Chondrocyte (in vitro differentiated cells): ENCODE measurements around the gene PUSL1. TPM values are rescaled to one million over a fixed set of nuclear protein-coding genes. Genes with fewer than 3 reads are reported as not detected.

Experiments used
- DNase-seq: peaks from one replicate; pipeline ENCODE4 v3.0.0; 2021; ENCODE audit warnings: mixed read lengths, low spot score
- H3K27ac Mint-ChIP-seq: one replicate; pipeline ENCODE4 v1.8.0; 2021; ENCODE audit warnings: mild to moderate bottlenecking, moderate library complexity, mixed read lengths; ENCODE audit not compliant: unreplicated experiment
- H3K27me3 Mint-ChIP-seq: 2 replicates; pipeline ENCODE4 v1.8.0; 2021; ENCODE audit warnings: low read depth, mixed read lengths
- H3K36me3 Mint-ChIP-seq: 2 replicates; pipeline ENCODE4 v1.8.0; 2021; ENCODE audit warnings: low read depth, mixed read lengths
- H3K4me1 Mint-ChIP-seq: 2 replicates; pipeline ENCODE4 v1.8.0; 2021; ENCODE audit warnings: low read depth, mild to moderate bottlenecking, mixed read lengths
- H3K4me3 Mint-ChIP-seq: one replicate; pipeline ENCODE4 v1.8.0; 2021; ENCODE audit warnings: mild to moderate bottlenecking, moderate library complexity, mixed read lengths; ENCODE audit not compliant: unreplicated experiment
- H3K9me3 Mint-ChIP-seq: 2 replicates; pipeline ENCODE4 v1.8.0; 2021; ENCODE audit warnings: low read depth, mixed read lengths
- CTCF ChIP-seq: fragments of 200-600 bp; sonication (generic); IDR thresholded peaks from 2 replicates; pipeline ENCODE4 v1.5.0; 2021; ENCODE audit warnings: antibody characterized with exemption, mild to moderate bottlenecking, moderate library complexity
- total RNA-seq: library from RNA; stranded (reverse); gene quantifications from 3 replicates; pipeline ENCODE4 v1.2.1, GENCODE V29; 2021

PUSL1 gene
- total RNA-seq, 1 donor from 2014 or later, result 21.6 TPM

GRCh38 chr1:1287288-1288110, 20.9 kb upstream of the PUSL1 start:
- TF ChIP-seq CTCF, result no peak
- peaks cover 4% of the 10 kb centered on the region for H3K4me1 Mint-ChIP-seq
- H3K27me3 Mint-ChIP-seq, result no peaks in the 10 kb centered on the region
- DNase-seq, result no peak
- no peaks in the 10 kb centered on the region for H3K36me3 Mint-ChIP-seq
- no peaks in the 10 kb centered on the region for H3K9me3 Mint-ChIP-seq
- H3K4me3 Mint-ChIP-seq, result no peak overlapping the region
- no peak overlapping the region for H3K27ac Mint-ChIP-seq

GRCh38 chr1:1290238-1290731, 18.1 kb upstream of the PUSL1 start:
- no peak for DNase-seq
- H3K36me3 Mint-ChIP-seq, result no peaks in the 10 kb centered on the region
- TF ChIP-seq CTCF, result peak; percentile 77

GRCh38 chr1:1291023-1291528, 17.3 kb upstream of the PUSL1 start:
- Mint-ChIP-seq H3K36me3 (no peaks in the 10 kb centered on the region), H3K4me1 (peaks cover 4% of the 10 kb centered on the region), H3K27me3 (no peaks in the 10 kb centered on the region), H3K9me3 (no peaks in the 10 kb centered on the region), H3K27ac (no peak overlapping the region), H3K4me3 (no peak overlapping the region)
- no peak for TF ChIP-seq CTCF
- DNase-seq, result no peak

More at GRCh38 chr1:1290238-1290731, 18.1 kb upstream of the PUSL1 start:
- Mint-ChIP-seq H3K4me3 (no peak overlapping the region), H3K4me1 (peaks cover 4% of the 10 kb centered on the region), H3K27ac (peak overlapping the region; percentile 27), H3K27me3 (no peaks in the 10 kb centered on the region), H3K9me3 (no peaks in the 10 kb centered on the region)

- Mint-ChIP-seq H3K27me3 (no peaks in the 10 kb centered on the region), H3K27ac (no peak overlapping the region), H3K9me3 (no peaks in the 10 kb centered on the region), H3K4me1 (peaks cover 4% of the 10 kb centered on the region), H3K4me3 (no peak overlapping the region), H3K36me3 (no peaks in the 10 kb centered on the region)
- no peak for DNase-seq
- peak; percentile 80 for TF ChIP-seq CTCF
Measured at GRCh38 chr1:1291548-1292441, 16.6 kb upstream of the PUSL1 start.

GRCh38 chr1:1292442-1292779, 16.0 kb upstream of the PUSL1 start:
- Mint-ChIP-seq H3K4me1 (peaks cover 4% of the 10 kb centered on the region), H3K27me3 (no peaks in the 10 kb centered on the region), H3K9me3 (no peaks in the 10 kb centered on the region), H3K27ac (no peak overlapping the region), H3K36me3 (no peaks in the 10 kb centered on the region), H3K4me3 (no peak overlapping the region)
- DNase-seq, result no peak
- no peak for TF ChIP-seq CTCF
